Right lobe of liver (tissue), 6 donors: ENCODE measurements around the gene TBCD. TPM values are rescaled to one million over a fixed set of nuclear protein-coding genes. Genes with fewer than 3 reads are reported as not detected.
"Not testable (repeated sequence)": the region's sequence is repeated elsewhere in the genome, so short reads cannot be mapped to it uniquely, and the experiment has no call there.

Source experiments
- ATAC-seq, 4 donors: fragments of 200-7000 bp; cut with Tn5 transposase; one replicate each; pipeline ENCODE4 v1.9.1; 2020; ENCODE audit warnings: mild to moderate bottlenecking in 4 of 4, moderate library complexity in 4 of 4
- DNase-seq, 3 donors: peaks; one replicate each; pipeline ENCODE4 v3.0.0-alpha.2; 2020
- H3K27ac ChIP-seq, 3 donors: fragments of 200-600 bp; one replicate each; pipeline ENCODE4 v1.8.0; 2022
- H3K27me3 ChIP-seq, 2 donors: fragments of 200-600 bp; one replicate each; pipeline ENCODE4 v1.8.0; 2022
- H3K36me3 ChIP-seq, 4 donors: fragments of 200-600 bp; sonication (generic) in 1 of 4; one replicate each; pipeline versions ENCODE4 v1.5.1 to v1.8.0; 2017 to 2022; ENCODE audit warnings: control low read depth in 1 of 4
- H3K4me1 ChIP-seq, 4 donors: fragments of 200-600 bp; sonication (generic) in 1 of 4; one replicate each; pipeline versions ENCODE4 v1.5.1 to v1.8.0; 2017 to 2022; ENCODE audit warnings: control low read depth in 1 of 4
- H3K4me3 ChIP-seq, 3 donors: fragments of 200-600 bp; one replicate each; pipeline ENCODE4 v1.8.0; 2022
- H3K9me3 ChIP-seq, 4 donors: fragments of 200-600 bp; sonication (generic) in 1 of 4; one replicate each; pipeline versions ENCODE4 v1.5.1 to v1.8.0; 2017 to 2022; ENCODE audit warnings: control low read depth in 1 of 4
- CTCF ChIP-seq, 4 donors: fragments of 200-600 bp in 3 of 4; fragments of 450-650 bp in 1 of 4; IDR thresholded peaks; one replicate each; pipeline versions ENCODE4 v1.5.1 to v1.8.0; 2016 to 2022; ENCODE audit warnings: antibody characterized with exemption in 4 of 4, mild to moderate bottlenecking in 2 of 4
- POLR2A ChIP-seq: fragments of 450-650 bp; IDR thresholded peaks from one replicate; pipeline ENCODE4 v1.6.1; 2017; ENCODE audit warnings: antibody characterized with exemption, mild to moderate bottlenecking
- WGBS: methylation state at CpG from one replicate; pipeline ENCODE4 v1.1.6; 2018; ENCODE audit warnings: low coverage, low lambda C conversion rate; ENCODE audit not compliant: insufficient coverage; ENCODE audit errors: missing lambda C conversion rate; 5-methylcytosine and 5-hydroxymethylcytosine counted together
- intact Hi-C, 2 donors: fragments of 100-400 bp; cut with DNase I; formaldehyde crosslinking; loops; one replicate each; pipeline versions ENCODE4 v1.11.2 to v1.14.1; 2022
- total RNA-seq, 6 experiments: library from RNA; depleted of rRNA in 2 of 6; stranded (reverse); fragments of >200 nt in 2 of 6; fragmentation: NEBNext Ultra II Directional in 3 of 6; extraction: Animal tissue kit (Norgen Biotek cat#: 25700) in 3 of 6; gene quantifications; one replicate each; pipeline versions ENCODE4 v1.1.0 to v1.2.4, GENCODE V29; 2016 to 2023
- donor health status: DM: no; HTN: yes; CAD: no.
- donor health status: DM: no; HTN: no; CAD: no.
- donor health status: DM: no; HTN: no; CAD: no.
- donor health status: DM: no; HTN: yes; CAD: no.
- donor health status: DM: no; HTN: yes; CAD: no.

Gene TBCD
- total RNA-seq, 6 experiments from 2014 or later = 28.0 to 55.7 (median 41.3) TPM

- H3K27me3 ChIP-seq = no peaks in the 10 kb centered on the region
- ATAC-seq = no peak
Measured at GRCh38 chr17:82783498-82783897, 31.6 kb downstream of the TBCD start.

GRCh38 chr17:82785581-82785980, 33.7 kb downstream of the TBCD start:
- WGBS = 95% methylated on average over 8 of the region's 16 CpGs
- not testable (repeated sequence) for H3K27me3 ChIP-seq, DNase-seq, H3K4me3 ChIP-seq, H3K27ac ChIP-seq, H3K4me1 ChIP-seq, H3K36me3 ChIP-seq, H3K9me3 ChIP-seq, ATAC-seq
- intact Hi-C loops = loop anchor here (10.0 kb wide), 2 partner anchors 119 to 129 kb away; no protein-coding TSS in a partner anchor

More at GRCh38 chr17:82783498-82783897, 31.6 kb downstream of the TBCD start:
- H3K4me3 ChIP-seq = no peak overlapping the region
- 83% methylated on average over 11 of the region's 18 CpGs for WGBS
- TF ChIP-seq CTCF (IDR thresholded peaks at IDR 0.05) (no peak), POLR2A (no peak)
- H3K9me3 ChIP-seq = no peaks in the 10 kb centered on the region
- DNase-seq = no peak
- no peaks in the 10 kb centered on the region for H3K4me1 ChIP-seq
- intact Hi-C loops = loop anchor here (10.0 kb wide), 2 partner anchors 121 to 131 kb away; no protein-coding TSS in a partner anchor
- H3K27ac ChIP-seq = no peak overlapping the region
- H3K36me3 ChIP-seq = peaks cover 0 to 5% (median under 1%) of the 10 kb centered on the region in 4 donors

GRCh38 chr17:82786427-82786826, 34.6 kb downstream of the TBCD start:
- no peak overlapping the region for H3K4me3 ChIP-seq

GRCh38 chr17:82787081-82787848, 35.4 kb downstream of the TBCD start:
- DNase-seq (no peak), ATAC-seq (no peak)
- H3K27me3 ChIP-seq = no peaks in the 10 kb centered on the region
- no peak overlapping the region for H3K27ac ChIP-seq
- WGBS = 95% methylated on average over 8 of the region's 27 CpGs
- H3K9me3 ChIP-seq = no peaks in the 10 kb centered on the region
- H3K4me1 ChIP-seq = no peaks in the 10 kb centered on the region
- H3K4me3 ChIP-seq = no peak overlapping the region
- intact Hi-C loops = loop anchor here (10.0 kb wide), 2 partner anchors 118 to 128 kb away; no protein-coding TSS in a partner anchor
- TF ChIP-seq CTCF (IDR thresholded peaks at IDR 0.05) (no peak), POLR2A (no peak)
- H3K36me3 ChIP-seq = peaks cover 0 to 5% (median under 1%) of the 10 kb centered on the region in 4 donors

More at GRCh38 chr17:82786427-82786826, 34.6 kb downstream of the TBCD start:
- Histone ChIP-seq H3K36me3 (peaks cover 0 to 5% (median under 1%) of the 10 kb centered on the region in 4 donors), H3K27ac (no peak overlapping the region), H3K9me3 (no peaks in the 10 kb centered on the region), H3K27me3 (no peaks in the 10 kb centered on the region), H3K4me1 (no peaks in the 10 kb centered on the region)
- 100% methylated on average over 1 of the region's 10 CpGs for WGBS
- DNase-seq (no peak), ATAC-seq (no peak)
- intact Hi-C loops = loop anchor here (10.0 kb wide), 2 partner anchors 118 to 128 kb away; no protein-coding TSS in a partner anchor
- no peak for TF ChIP-seq POLR2A
- TF ChIP-seq CTCF (IDR thresholded peaks at IDR 0.05) = no peak
